Caki2 (cell line): Measurements from ENCODE around the gene LOC101059915.
"Not testable (repeated sequence)": the region's sequence is repeated elsewhere in the genome, so short reads cannot be mapped to it uniquely, and the experiment has no call there.

Experiments
- DNase-seq: peaks from one replicate; pipeline ENCODE4 v3.0.0-alpha.2; 2015; ENCODE audit warnings: low read depth
- in situ Hi-C: cut with HindIII; loops from 2 replicates; pipeline ENCODE4 v1.10.0; 2016; ENCODE audit warnings: low sequenced_read_pairs, low pct_unique_long_range_greater_than_20kb, mixed read lengths

Gene LOC101059915

DNA sequence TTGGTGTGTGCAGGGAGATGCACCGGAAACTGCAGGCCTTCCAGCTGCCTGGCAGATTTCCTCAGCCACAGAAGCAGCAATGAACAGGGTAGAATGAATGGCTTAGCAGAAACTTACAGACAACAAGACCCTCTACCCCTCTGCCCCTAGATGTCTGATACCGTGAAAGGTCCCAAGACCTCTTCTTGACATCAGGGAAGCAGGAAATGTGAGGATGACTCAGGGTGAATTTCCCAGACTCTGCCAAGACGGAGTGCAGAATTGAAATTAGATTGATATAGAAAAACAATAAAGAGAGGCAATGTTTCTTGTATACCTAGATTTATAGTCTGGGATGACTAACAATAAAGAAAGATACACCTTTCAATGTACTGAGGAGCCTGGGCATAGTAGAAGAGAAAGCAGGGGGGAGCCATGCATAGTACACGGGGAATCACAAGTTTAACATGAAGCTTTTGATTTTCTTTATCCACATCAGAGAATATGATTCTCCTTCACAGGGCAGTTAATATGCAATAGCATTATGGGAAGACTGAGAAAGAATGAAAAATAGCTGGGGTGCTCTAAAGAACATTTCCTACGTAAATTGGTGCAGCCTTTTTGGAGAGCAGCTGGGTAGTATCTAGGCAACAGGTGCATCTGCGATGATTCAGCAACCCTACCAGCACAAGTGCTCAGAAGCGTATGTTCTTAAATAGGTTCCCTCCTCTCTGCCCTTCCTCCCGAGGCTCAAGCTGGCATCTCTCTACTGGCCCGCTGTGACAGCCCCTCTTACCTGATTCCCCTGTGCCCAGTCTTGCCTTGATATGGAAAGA is 30.7 kb upstream of the LOC101059915 start:
- in situ Hi-C loops = no loop called here
- no peak for DNase-seq

DNA sequence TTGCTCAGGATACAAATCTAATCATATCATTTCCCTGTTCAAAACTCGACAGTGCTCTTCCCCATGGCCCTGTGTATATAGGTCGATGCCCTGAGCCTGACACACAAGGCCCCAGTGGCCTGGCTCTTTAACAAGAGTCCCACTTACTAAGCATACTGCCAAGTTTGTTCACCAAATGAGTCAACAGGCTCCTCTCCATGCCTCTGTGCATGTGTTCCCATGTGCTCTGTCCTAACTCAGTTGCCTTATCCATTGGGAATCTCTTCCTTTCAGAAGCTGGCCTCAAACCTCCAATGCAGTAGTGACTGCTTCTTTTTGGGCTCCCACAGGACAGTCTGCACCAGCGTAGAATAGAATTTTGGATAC is 30.1 kb upstream of the LOC101059915 start:
- in situ Hi-C loops = no loop called here

DNA sequence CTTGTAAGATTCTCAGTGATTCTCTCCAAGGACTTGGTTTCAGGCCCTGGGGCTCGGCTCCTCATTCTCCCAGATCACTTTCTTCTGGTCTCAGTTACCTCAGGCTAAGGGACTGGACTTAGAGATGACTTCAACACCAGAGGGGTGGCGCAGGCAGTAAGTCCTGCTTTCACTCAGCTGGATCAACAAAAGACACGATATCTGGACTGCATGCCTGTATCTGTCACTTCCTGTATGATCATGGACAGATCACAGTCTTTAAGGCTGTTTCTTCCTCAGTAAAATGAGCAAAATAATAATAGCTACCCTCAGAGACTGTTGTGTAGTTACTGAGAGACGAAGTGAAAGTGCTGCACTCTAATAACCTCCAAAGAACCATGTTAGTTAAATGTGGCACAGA is 29.5 kb upstream of the LOC101059915 start:
- no peak for DNase-seq
- in situ Hi-C loops = no loop called here

More for the DNA sequence above, 30.1 kb upstream of the LOC101059915 start:
- DNase-seq = no peak

DNA sequence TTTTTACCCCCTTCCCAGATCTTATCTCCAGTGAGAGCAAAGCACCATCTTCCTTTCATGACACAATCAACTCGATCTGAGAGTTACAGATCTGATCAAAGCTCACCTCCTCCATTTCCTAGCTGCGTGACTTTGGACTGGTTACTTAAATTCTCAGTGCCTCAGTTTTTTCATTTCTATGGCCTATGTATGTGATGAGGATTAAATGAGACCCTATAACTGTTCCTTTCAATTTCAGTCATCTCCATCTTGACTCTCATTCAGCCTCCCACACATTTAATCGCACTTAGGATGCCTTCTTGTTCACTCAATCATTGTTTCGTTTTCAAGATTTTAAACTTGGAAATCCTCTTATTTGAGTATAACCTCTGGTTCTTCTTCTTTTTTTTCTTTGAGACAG is 28.9 kb upstream of the LOC101059915 start:
- in situ Hi-C loops = no loop called here
- no peak for DNase-seq

DNA sequence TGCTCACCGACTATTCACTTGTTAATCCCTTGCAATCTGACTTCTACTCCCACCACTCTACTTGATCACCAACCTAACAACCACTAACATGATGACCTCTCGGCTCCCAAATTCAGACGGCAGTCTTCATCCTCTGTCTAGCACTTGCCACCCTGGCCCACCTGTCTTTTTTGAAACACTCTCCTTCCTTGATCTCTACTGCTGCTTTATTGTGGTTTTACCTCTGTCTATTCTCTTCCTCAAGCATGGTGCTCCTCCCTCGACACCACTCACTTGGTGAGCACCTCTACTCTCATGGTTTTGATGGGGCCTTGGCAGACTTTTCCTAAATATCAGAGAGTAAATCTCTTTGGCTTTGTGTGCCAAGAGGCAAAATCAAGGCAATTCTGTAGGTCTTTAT is 27.3 kb upstream of the LOC101059915 start:
- in situ Hi-C loops = no loop called here
- no peak for DNase-seq

DNA sequence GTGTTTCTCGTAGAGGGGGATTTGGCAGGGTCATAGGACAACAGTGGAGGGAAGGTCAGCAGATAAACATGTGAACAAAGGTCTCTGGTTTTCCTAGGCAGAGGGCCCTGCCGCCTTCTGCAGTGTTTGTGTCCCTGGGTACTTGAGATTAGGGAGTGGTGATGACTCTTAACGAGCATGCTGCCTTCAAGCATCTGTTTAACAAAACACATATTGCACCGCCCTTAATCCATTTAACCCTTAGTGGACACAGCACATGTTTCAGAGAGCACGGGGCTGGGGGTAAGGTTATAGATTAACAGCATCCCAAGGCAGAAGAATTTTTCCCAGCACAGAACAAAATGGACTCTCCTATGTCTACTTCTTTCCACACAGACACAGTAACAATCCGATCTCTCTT is 22.9 kb upstream of the LOC101059915 start:
- in situ Hi-C loops, DNase-seq: not testable (repeated sequence)

DNA sequence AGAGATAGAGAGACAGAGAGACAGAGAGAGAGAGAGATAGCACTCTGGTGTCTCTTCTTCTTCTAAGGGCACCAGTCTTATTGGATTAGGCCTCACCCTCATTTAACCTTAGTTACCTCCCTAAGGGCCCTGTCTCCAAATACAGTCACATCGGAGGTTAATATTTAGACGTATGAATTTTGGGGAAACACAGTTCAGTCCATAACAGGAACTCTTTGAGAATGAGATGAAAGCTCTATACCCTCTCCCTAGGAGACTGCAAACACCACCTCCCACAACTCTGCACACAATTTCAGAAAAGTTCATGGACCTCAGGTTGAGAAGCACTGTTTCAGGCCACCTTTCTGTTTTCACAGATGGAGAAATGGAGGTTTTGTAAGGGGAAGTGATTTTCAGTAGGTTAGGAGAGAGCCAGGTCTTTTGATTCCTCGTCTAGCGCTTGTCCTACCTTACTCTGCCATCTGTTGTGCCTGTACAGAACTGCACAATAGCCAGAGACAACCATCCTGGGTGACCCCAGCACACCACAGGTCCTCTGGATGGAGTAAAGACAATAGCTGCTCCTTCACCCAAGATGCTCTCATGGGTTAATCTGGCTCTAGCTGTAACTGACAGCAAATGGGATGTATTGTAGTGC is 16.9 kb upstream of the LOC101059915 start:
- in situ Hi-C loops = no loop called here
- DNase-seq = no peak

DNA sequence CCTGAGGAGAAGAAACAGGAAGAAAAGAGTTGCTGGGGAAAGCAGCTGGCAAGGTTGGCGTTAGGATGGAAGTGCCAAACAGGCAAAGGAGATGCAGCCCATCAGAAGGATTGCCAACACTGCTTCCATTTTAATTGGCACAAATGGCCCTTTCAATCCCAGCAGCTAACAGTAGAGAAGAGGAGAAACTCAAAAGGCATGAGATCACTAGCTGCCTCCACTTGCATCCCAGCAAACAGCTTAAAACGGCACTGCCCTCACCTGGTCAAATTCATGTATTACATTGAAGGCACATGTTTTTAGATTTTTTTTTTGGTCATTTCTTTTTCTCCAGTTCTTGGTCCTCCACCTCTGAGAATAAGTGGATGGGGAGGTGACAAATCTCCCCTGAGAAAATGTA is 14.9 kb upstream of the LOC101059915 start:
- in situ Hi-C loops = no loop called here

DNA sequence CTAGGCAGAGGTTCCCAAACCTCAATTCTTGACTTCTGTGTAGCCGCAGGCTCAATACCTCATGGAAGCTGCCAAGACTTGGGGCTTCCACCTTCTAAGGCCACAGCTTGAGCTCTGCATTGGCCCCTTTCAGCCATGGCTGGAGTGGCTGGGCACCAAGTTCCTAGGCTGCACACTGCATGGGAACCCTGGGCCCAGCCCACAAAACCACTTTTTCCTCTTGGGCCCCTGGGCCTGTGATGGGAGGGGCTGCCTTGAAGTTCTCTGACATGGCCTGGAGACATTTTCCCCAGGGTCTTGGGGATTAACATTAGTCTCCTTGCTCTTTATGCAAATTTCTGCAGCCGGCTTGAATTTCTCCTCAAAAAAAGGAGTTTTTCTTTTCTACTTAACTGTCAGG is 14.0 kb upstream of the LOC101059915 start:
- in situ Hi-C loops = no loop called here
- DNase-seq = no peak

More for the DNA sequence above, 14.9 kb upstream of the LOC101059915 start:
- DNase-seq = peak; percentile 44

DNA sequence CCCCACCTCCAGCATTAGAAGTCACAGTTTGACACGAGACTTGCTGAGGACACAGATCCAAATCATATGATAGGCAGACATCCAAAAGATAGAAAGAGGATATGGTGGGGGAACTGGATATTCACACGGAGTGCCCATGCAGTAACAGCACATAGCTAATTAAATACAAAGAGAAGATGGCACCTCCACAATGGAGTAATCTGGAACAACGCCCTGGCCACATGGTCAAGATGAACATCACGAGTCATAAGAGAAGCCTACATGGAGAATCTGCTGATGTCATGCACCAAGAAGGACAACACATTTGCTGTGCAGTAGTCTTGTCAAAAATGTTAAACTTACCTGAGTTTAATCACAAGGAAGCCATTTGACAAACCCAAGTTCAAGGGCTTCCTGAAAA is 10.1 kb upstream of the LOC101059915 start:
- no peak for DNase-seq
- in situ Hi-C loops = no loop called here

DNA sequence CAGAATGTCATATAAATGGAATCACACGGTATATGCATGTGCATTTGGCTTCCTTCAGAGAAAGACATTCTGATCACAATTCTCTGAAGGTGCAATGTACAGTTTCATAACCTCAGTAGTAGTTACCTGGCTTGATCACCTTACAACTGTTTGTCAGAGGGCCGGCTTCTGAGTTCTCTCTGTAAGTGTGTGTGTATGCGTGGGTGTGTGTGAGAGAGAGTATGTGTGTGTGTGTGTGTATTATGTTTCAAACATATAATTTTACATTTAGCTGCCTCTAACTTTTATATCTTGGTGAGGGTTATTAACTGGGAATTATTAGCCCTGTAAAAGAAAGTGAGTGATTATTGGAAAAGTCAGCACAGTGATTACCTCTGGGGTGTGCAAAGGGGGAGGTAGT is 8.0 kb upstream of the LOC101059915 start:
- in situ Hi-C loops = no loop called here
- no peak for DNase-seq

DNA sequence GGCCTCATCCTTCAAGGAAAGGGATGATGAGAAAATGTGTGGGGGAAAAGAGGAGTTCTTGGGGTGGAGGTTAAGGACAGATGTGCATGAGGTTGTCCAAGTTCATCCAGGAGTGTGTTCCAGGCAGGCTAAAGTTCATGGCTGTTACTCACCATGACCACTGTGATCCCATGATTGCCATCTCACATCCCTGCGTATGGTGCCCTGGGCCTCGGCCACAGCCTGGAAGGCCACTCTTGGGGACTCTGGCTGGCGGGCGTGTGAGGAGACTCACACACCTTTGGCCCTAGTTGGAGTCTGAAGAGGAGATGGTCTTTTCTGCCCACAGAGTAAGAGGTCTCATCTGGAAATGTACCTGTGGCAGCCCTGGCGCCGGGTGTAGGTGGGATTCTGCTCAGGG is 7.4 kb upstream of the LOC101059915 start:
- in situ Hi-C loops = no loop called here
- DNase-seq = no peak

DNA sequence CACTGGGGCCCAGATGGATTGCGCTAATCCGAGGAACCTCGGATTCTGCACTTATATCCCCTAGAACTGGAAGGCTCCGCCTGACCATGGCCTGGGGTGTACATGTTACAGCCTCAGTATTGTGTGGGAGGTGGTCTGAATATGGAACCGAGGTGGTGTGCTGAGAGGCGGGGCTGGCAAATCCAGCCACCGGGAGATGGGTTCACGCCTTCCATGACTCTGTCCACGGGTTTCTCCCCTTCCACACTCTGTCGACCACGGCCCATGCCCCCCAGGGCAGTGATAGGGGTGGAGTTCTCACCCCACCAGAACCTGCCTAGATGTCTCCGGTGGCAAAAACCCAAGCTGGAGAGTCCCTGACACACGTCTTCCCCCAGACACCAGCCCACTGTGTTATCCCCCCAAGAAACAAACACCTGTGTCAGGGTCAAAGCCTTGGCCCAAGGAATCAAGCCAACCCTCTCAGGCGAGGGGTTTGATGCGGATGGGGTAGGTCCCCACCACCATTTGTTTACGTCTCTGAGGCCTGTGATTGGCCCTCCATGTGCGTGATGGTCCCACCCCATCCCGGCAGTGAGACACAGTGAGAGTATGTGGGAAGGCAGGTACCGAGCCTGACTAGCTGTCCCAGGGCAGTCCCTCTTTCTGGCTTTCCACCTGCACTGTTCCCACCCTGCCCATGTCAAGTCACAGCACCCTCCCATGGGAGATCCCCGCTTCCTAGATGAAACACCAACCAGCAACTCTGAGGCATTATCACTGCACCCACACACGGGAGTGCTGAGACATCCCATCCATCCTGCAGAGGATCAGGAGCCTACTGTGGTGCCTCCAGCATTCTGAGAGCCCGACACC is 6.6 kb upstream of the LOC101059915 start:
- no peak for DNase-seq

DNA sequence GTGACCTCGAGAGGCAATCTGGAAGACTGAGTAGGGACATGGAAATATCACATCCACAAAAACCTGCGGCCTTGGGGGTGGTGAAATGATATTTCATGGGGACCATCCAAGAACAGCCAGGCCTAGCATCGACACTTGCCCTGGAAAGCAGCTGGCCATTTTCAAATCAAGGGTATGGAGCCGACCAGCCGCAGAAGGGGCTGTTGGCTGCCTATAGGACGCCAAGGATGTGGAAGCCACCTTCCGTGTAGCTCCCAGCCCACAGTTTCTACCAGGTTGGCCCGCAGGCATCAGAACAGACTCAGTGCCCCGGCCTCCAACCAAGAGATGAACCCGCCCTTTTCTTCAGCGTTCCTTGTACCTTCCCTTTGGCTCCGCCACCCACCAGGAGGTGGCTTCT is 5.4 kb upstream of the LOC101059915 start:
- no peak for DNase-seq
- in situ Hi-C loops = no loop called here

More for the DNA sequence above, 6.6 kb upstream of the LOC101059915 start:
- in situ Hi-C loops = no loop called here

DNA sequence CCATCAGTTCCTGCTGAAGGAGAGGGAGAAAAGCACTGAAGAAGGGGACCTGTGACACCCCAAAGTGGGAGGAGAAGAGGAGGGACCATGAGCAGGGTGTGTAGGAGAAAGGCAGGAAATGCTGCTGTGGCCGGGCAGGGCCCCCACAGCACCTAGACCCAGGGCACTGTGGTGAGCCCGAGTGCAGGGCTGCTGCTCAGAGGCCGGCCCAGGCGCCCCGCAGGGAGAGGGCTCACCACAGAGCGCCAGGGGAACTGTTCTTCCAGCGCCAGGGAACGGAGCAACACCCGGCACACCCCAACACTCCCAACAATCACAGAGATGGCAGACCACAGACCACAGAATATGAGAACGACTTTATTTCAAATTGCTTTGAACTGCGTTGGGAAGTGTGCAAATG is 4.7 kb upstream of the LOC101059915 start:
- DNase-seq, in situ Hi-C loops: not testable (repeated sequence)

DNA sequence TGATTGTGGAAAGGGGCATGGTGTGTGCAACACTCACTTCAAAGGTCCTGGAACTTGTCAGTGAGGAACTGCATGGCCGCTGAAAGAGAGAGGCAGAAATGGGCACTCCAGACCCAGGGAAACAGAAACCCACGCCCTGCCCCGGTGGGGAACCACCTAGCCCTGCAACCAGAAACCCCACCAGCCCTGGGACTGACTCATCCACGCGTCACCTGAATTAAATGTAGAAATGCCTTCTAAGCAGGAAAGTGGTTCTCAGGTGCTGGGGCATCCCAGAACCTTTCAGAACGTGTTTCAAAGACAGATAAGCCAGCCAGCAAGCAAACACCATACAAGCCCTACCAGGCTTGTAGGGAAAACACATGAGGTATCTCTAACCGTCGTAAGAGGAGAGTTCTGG is 4.1 kb upstream of the LOC101059915 start:
- in situ Hi-C loops, DNase-seq: not testable (repeated sequence)

DNA sequence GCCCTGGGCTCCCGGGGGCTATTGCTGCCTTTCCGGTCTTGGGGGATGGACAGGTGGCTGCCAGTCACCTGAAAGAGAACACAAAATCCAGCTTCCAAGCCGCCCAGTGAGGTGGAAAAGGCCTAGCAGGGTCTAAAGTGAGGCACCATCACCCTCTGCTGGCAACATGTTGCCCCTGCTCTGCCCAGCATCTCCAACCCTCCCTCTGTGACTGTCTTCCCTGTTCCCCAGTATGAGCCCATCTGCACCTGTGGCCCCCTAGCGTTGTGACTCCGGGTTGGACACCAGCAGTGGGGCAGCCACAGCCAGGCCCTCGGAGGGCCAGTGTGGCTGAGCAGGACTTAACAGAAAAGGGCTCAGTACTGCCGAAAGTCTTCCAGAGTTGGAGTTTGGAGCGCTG is 3.1 kb upstream of the LOC101059915 start:
- DNase-seq = peak; percentile 11
- in situ Hi-C loops = not testable (repeated sequence)

DNA sequence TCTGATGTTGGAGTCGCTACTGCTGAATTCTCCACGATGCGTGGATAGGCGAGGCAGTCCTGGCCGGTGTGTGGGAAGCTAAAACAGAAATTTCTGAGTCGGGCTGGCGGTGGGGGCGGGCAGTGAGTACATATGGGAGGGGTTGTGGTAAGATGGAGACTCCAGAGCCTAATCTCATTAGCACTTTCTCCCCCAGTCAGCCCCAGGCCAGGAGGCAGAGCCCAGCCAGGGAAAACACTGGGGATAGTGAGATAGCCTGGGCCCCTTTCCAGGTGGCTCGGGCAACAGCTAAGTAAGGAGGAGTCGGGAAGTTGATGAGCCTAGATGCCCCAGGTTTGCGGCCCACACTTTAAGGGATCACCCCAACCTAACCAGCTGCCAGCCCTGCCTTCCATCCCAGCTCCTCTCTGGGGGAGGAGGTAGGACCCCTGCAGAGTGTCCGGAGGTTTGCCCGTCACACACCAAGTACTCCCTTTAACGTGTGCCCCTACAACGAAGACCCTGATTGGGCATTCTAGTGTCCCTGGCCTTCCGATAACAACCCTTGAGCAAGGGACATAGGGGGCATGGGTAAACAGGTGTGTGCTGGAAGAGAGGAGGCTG is 2.4 kb upstream of the LOC101059915 start:
- in situ Hi-C loops = no loop called here
- DNase-seq = no peak

DNA sequence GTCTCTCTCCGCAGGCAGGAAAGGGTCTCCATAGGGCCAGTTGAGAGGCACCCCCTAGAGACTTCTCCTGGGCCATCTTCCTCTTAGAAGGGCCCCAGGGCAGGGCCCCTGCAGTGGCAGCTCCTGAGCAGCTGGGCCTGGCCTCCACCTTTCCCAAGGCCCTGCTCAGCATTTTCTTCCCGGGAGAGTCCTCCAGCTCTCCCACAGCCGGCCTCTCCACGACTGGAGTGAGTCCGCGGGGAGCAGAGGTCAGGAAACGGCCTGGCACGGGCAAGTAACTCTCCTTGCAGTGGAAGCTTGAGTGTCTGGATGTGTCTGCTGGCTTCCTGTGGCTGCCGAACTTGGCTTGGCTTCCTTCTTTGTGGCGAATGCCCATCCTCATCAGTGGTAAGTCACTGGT is 1.6 kb upstream of the LOC101059915 start:
- DNase-seq = no peak
- in situ Hi-C loops = no loop called here
